GM21367 (cell line): ENCODE data around the gene DCAF16.

Experiments used
- ATAC-seq: cut with Tn5 transposase; IDR thresholded peaks from one replicate; pipeline ENCODE4 v1.9.1; 2021; ENCODE audit not compliant: unreplicated experiment

Gene DCAF16

GRCh38 chr4:17785858-17786257 is 24.7 kb downstream of the DCAF16 start:
- ATAC-seq: no peak

- ATAC-seq: no peak
Observed at GRCh38 chr4:17781300-17782287, 29.0 kb downstream of the DCAF16 start, which contains the start of gene FAM184B. Gene FAM184B, minus strand, starts transcription at chr4:17781621. Its CDS starts 322 bp downstream, at chr4:17781299.

GRCh38 chr4:17780501-17781299 is 29.9 kb downstream of the DCAF16 start:
- no peak for ATAC-seq

GRCh38 chr4:17778431-17778830 is 32.1 kb downstream of the DCAF16 start:
- ATAC-seq: no peak

- ATAC-seq: no peak
Observed at GRCh38 chr4:17773135-17773698, 37.3 kb downstream of the DCAF16 start.

GRCh38 chr4:17771284-17771908 is 39.2 kb downstream of the DCAF16 start:
- ATAC-seq: no peak

- no peak for ATAC-seq
Observed at GRCh38 chr4:17770845-17771244, 39.7 kb downstream of the DCAF16 start.

GRCh38 chr4:17769406-17770174 is 41.0 kb downstream of the DCAF16 start:
- ATAC-seq: no peak

GRCh38 chr4:17766826-17767458 is 43.6 kb downstream of the DCAF16 start:
- ATAC-seq: no peak

- ATAC-seq: no peak
Observed at GRCh38 chr4:17765514-17766286, 44.9 kb downstream of the DCAF16 start.

GRCh38 chr4:17763931-17764330 is 46.6 kb downstream of the DCAF16 start:
- ATAC-seq: no peak

GRCh38 chr4:17763416-17763815 is 47.1 kb downstream of the DCAF16 start:
- ATAC-seq: no peak

- no peak for ATAC-seq
Observed at GRCh38 chr4:17762726-17763125, 47.8 kb downstream of the DCAF16 start.

GRCh38 chr4:17761062-17761461 is 49.5 kb downstream of the DCAF16 start:
- no peak for ATAC-seq

GRCh38 chr4:17760626-17761025 is 49.9 kb downstream of the DCAF16 start:
- no peak for ATAC-seq

- ATAC-seq: no peak
Observed at GRCh38 chr4:17758485-17758884, 52.1 kb downstream of the DCAF16 start.

GRCh38 chr4:17757621-17758020 is 52.9 kb downstream of the DCAF16 start:
- ATAC-seq: no peak

GRCh38 chr4:17753646-17754045 is 56.9 kb downstream of the DCAF16 start:
- ATAC-seq: no peak
